Peyer's patch (tissue), 4 donors: ENCODE measurements around the gene SPRN. TPM values are rescaled to one million over a fixed set of nuclear protein-coding genes. Genes with fewer than 3 reads are reported as not detected.
A peak's percentile ranks its signal among the peaks of the same experiment; 100 is the strongest.

ENCODE experiments used
- DNase-seq, 3 donors: peaks; one replicate each; pipeline ENCODE4 v3.0.0-alpha.2; 2017 to 2019
- H3K27ac ChIP-seq, 4 donors: fragments of 200-600 bp; sonication (generic); one replicate each; pipeline ENCODE4 v1.5.1; 2016 to 2019
- H3K27me3 ChIP-seq, 2 donors: fragments of 200-600 bp; sonication (generic); one replicate each; pipeline ENCODE4 v1.5.1; 2019
- H3K36me3 ChIP-seq, 3 donors: fragments of 200-600 bp; sonication (generic); one replicate each; pipeline ENCODE4 v1.5.1; 2016 to 2019
- H3K4me1 ChIP-seq, 4 donors: fragments of 200-600 bp; sonication (generic); one replicate each; pipeline ENCODE4 v1.5.1; 2016 to 2019
- H3K4me3 ChIP-seq, 4 donors: fragments of 200-600 bp; sonication (generic); 1 replicate in 3 of 4; 2 replicates in 1 of 4; pipeline ENCODE4 v1.5.1; 2016 to 2019; ENCODE audit warnings: mild to moderate bottlenecking in 1 of 4
- H3K9me3 ChIP-seq, 4 donors: fragments of 200-600 bp; sonication (generic); one replicate each; pipeline ENCODE4 v1.5.1; 2016 to 2019; ENCODE audit warnings: mild to moderate bottlenecking in 1 of 4
- POLR2A ChIP-seq, 2 donors: fragments of 450-650 bp; IDR thresholded peaks; one replicate each; pipeline ENCODE4 v1.5.1; 2017; ENCODE audit warnings: antibody characterized with exemption in 2 of 2, mild to moderate bottlenecking in 2 of 2, moderate library complexity in 2 of 2
- small RNA-seq, 2 donors: library from RNA; depleted of rRNA; stranded (forward); fragments of <200 nt; gene quantifications; one replicate each; pipeline ENCODE3, GENCODE V24; 2016
- total RNA-seq, 4 donors: library from RNA; depleted of rRNA; stranded (reverse); fragments of >200 nt; gene quantifications; one replicate each; pipeline ENCODE4 v1.1.0, GENCODE V29; 2016
- TF ChIP-seq, protein P1 (sequence below), 6 experiments: fragments of 450-650 bp in 4 of 6; fragments of 200-600 bp in 2 of 6; sonication (generic) in 1 of 6; IDR thresholded peaks; one replicate each; pipeline ENCODE4 v1.5.1; 2017 to 2019; ENCODE audit warnings: antibody characterized with exemption in 6 of 6, mild to moderate bottlenecking in 3 of 6, moderate library complexity in 1 of 6

SPRN gene
- total RNA-seq, 4 donors from 2014 or later = 0.47 TPM; not detected in 3

DNA sequence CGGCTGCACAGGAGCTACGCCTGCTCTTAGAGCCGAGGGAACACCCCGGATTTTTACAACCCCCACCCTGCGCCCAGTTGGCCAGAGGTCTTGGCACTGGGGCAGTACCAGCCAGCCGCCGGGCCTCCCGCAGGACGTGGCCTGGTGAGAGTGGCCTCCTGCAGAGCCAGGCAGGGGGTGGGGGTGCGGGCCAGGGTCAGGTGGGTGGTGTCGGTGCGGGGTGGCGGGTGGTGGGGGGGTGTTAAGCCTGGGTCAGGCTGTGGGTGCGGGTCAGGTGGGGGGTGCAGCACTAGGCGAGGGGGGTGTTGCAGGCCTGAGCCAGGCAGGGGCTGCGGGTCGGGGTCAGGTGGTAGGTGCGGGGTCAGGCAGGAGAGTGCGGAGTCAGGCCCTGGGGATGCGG, 51.9 kb downstream of the SPRN start:
- TF ChIP-seq, protein P1, sequence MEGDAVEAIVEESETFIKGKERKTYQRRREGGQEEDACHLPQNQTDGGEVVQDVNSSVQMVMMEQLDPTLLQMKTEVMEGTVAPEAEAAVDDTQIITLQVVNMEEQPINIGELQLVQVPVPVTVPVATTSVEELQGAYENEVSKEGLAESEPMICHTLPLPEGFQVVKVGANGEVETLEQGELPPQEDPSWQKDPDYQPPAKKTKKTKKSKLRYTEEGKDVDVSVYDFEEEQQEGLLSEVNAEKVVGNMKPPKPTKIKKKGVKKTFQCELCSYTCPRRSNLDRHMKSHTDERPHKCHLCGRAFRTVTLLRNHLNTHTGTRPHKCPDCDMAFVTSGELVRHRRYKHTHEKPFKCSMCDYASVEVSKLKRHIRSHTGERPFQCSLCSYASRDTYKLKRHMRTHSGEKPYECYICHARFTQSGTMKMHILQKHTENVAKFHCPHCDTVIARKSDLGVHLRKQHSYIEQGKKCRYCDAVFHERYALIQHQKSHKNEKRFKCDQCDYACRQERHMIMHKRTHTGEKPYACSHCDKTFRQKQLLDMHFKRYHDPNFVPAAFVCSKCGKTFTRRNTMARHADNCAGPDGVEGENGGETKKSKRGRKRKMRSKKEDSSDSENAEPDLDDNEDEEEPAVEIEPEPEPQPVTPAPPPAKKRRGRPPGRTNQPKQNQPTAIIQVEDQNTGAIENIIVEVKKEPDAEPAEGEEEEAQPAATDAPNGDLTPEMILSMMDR (IDR thresholded peaks at IDR 0.05) = no peak
- TF ChIP-seq POLR2A (IDR thresholded peaks at IDR 0.05) = no peak
- H3K27ac ChIP-seq = peak overlapping the region in 2 of 4 donors; percentile 46 to 92
- no peaks in the 10 kb centered on the region for H3K27me3 ChIP-seq
- H3K4me1 ChIP-seq = peaks cover 0 to 21% (median 9%) of the 10 kb centered on the region in 4 donors
- DNase-seq = peak in 1 of 3 donors; percentile 65
- no peaks in the 10 kb centered on the region for H3K9me3 ChIP-seq
- H3K36me3 ChIP-seq = peaks cover 0 to 35% (median 0%) of the 10 kb centered on the region in 3 donors
- peak overlapping the region; percentile 85 to 99 (median 90) for H3K4me3 ChIP-seq

Small RNA genes lying within 50 kb of the gene (small RNA-seq; reads per million reads assigned to genes)
- gene AL360181.4 = 0 reads per million in 2 donors
- gene MIR3944 = 0.18 to 0.57 reads per million in 2 donors

Other genes starting within 250 kb of the SPRN start
- gene UTF1, start 194.4 kb downstream of the SPRN start, total RNA-seq = not detected
- gene VENTX, start 186.8 kb downstream of the SPRN start, total RNA-seq = under 1 TPM in 1 of 4 donors, not detected in 3; 0.54 TPM
- gene ADAM8, start 147.8 kb downstream of the SPRN start, total RNA-seq = 10 to 100 TPM in 1 of 4 donors, 1 to 10 TPM in 3; 5.4 to 12.4 (median 6.4) TPM
- 10 to 100 TPM; 40.1 to 85.0 (median 67.8) TPM for gene TUBGCP2, start 115.8 kb downstream of the SPRN start, total RNA-seq
- 10 to 100 TPM; 25.7 to 42.9 (median 30.5) TPM for gene ZNF511, start 115.7 kb downstream of the SPRN start, total RNA-seq
- 1 to 10 TPM in 2 of 4 donors, under 1 TPM in 1, not detected in 1; 0.88 to 1.6 (median 1.5) TPM for gene CALY, start 87.7 kb downstream of the SPRN start, total RNA-seq
- 1,000 to 10,000 TPM in 3 of 4 donors, 10 to 100 TPM in 1; 52.8 to 2,204 (median 1,384) TPM for gene PRAP1, start 77.3 kb downstream of the SPRN start, total RNA-seq
- 100 to 1,000 TPM in 3 of 4 donors, 10 to 100 TPM in 1; 88.3 to 214 (median 163) TPM for gene FUOM, start 66.6 kb downstream of the SPRN start, total RNA-seq
- 100 to 1,000 TPM in 3 of 4 donors, 10 to 100 TPM in 1; 87.5 to 211 (median 172) TPM for gene ECHS1, start 51.3 kb downstream of the SPRN start, total RNA-seq
- 10 to 100 TPM; 19.8 to 53.7 (median 36.9) TPM for gene PAOX, start 45.4 kb downstream of the SPRN start, total RNA-seq
- 100 to 1,000 TPM in 3 of 4 donors, 10 to 100 TPM in 1; 44.7 to 110 (median 103) TPM for gene MTG1, start 30.5 kb downstream of the SPRN start, total RNA-seq
- gene SCART1, start 29.3 kb upstream of the SPRN start, total RNA-seq = 10 to 100 TPM in 2 of 4 donors, 1 to 10 TPM in 2; 1.9 to 14.6 (median 8.7) TPM
- gene CYP2E1, start 102.7 kb upstream of the SPRN start, total RNA-seq = 10 to 100 TPM in 1 of 4 donors, 1 to 10 TPM in 2, not detected in 1; 2.3 to 13.2 (median 5.6) TPM
- gene SYCE1, start 141.0 kb upstream of the SPRN start, total RNA-seq = 1 to 10 TPM in 1 of 4 donors, not detected in 3; 7.5 TPM
- not detected for gene FRG2B, start 202.2 kb upstream of the SPRN start, total RNA-seq